CD4-positive, alpha-beta memory T cell (primary cell): Measurements from ENCODE around the gene TROAP. TPM values are rescaled to one million over a fixed set of nuclear protein-coding genes. Genes with fewer than 3 reads are reported as not detected.
"Not testable (repeated sequence)": the region's sequence is repeated elsewhere in the genome, so short reads cannot be mapped to it uniquely, and the experiment has no call there.

Experiments
- CTCF ChIA-PET: fragments of 350-600 bp; sonication (Branson Sonifier 250); formaldehyde crosslinking; loops from one replicate; lab custom pipeline; 2021; ENCODE audit warnings: inconsistent platforms; ENCODE audit not compliant: partially characterized antibody; lab: Charles Lee
- POLR2A ChIA-PET: fragments of 350-600 bp; sonication (Branson Sonifier 250); formaldehyde crosslinking; loops from one replicate; lab custom pipeline; 2021; ENCODE audit not compliant: partially characterized antibody; lab: Charles Lee
- DNase-seq, 5 donors: peaks; one replicate each; pipeline versions ENCODE4 v3.0.0 to v3.0.0-alpha.2; 2020 to 2022; ENCODE audit warnings: mixed read lengths in 1 of 5
- H3K27ac ChIP-seq: one replicate; pipeline ENCODE4 v1.7.0; 2013; ENCODE audit warnings: low read depth, low read length
- H3K27me3 ChIP-seq: 2 replicates; pipeline ENCODE4 v1.7.0; 2013; ENCODE audit warnings: mild to moderate bottlenecking, low read length, moderate library complexity; ENCODE audit not compliant: insufficient read depth
- H3K36me3 ChIP-seq: 2 replicates; pipeline ENCODE4 v1.7.0; 2013; ENCODE audit warnings: mild to moderate bottlenecking, low read length, moderate library complexity; ENCODE audit not compliant: insufficient read depth
- H3K4me1 ChIP-seq: 2 replicates; pipeline ENCODE4 v1.7.0; 2013; ENCODE audit warnings: mild to moderate bottlenecking, low read length, moderate library complexity; ENCODE audit not compliant: insufficient read depth
- H3K4me3 ChIP-seq, 2 donors: one replicate each; pipeline ENCODE4 v1.7.0; 2013; ENCODE audit warnings: low read length in 2 of 2, mild to moderate bottlenecking in 1 of 2
- H3K9me3 ChIP-seq, 2 donors: one replicate each; pipeline ENCODE4 v1.7.0; 2013; ENCODE audit warnings: low read length in 2 of 2, control low read depth in 1 of 2; ENCODE audit not compliant: control insufficient read depth in 1 of 2
- H3K27ac Mint-ChIP-seq, 7 donors: one replicate each; pipeline ENCODE4 v1.8.0; 2020 to 2021; ENCODE audit warnings: mixed read lengths in 7 of 7, mild to moderate bottlenecking in 6 of 7, inconsistent platforms in 3 of 7, moderate library complexity in 3 of 7
- H3K27me3 Mint-ChIP-seq, 2 donors: one replicate each; pipeline ENCODE4 v1.8.0; 2020 to 2021; ENCODE audit warnings: mixed read lengths in 2 of 2
- H3K36me3 Mint-ChIP-seq, 2 donors: one replicate each; pipeline ENCODE4 v1.8.0; 2020 to 2021; ENCODE audit warnings: mixed read lengths in 2 of 2, inconsistent platforms in 1 of 2, mild to moderate bottlenecking in 1 of 2
- H3K4me1 Mint-ChIP-seq, 4 donors: one replicate each; pipeline ENCODE4 v1.8.0; 2020 to 2021; ENCODE audit warnings: mixed read lengths in 4 of 4, mild to moderate bottlenecking in 1 of 4
- H3K4me3 Mint-ChIP-seq, 8 donors: one replicate each; pipeline ENCODE4 v1.8.0; 2020 to 2021; ENCODE audit warnings: mixed read lengths in 8 of 8, mild to moderate bottlenecking in 7 of 8, moderate library complexity in 6 of 8, inconsistent platforms in 3 of 8
- H3K9me3 Mint-ChIP-seq, 8 donors: one replicate each; pipeline ENCODE4 v1.8.0; 2020 to 2021; ENCODE audit warnings: mixed read lengths in 8 of 8, mild to moderate bottlenecking in 5 of 8, inconsistent platforms in 3 of 8, moderate library complexity in 1 of 8
- intact Hi-C: fragments of 100-400 bp; cut with micrococcal nuclease; formaldehyde crosslinking; loops from one replicate; pipeline ENCODE4 v1.15.1; 2023
- polyA plus RNA-seq, 2 donors: library from polyadenylated mRNA; unstranded; fragments of 300-500 nt; fragmentation: Illumina TruSeq; gene quantifications; one replicate each; pipeline ENCODE4 v1.2.3, GENCODE V29; 2021
- total RNA-seq, 2 experiments: library from RNA; stranded (reverse); gene quantifications; one replicate each; pipeline ENCODE4 v1.2.3, GENCODE V29; 2021

TROAP gene
- total and polyA plus RNA-seq, 4 experiments from 2014 or later, result 0.26 to 0.80 (median 0.63) TPM; not detected in 1

- intact Hi-C loops, H3K9me3 Mint-ChIP-seq, H3K9me3 ChIP-seq, H3K27ac ChIP-seq, H3K4me3 Mint-ChIP-seq, H3K4me1 ChIP-seq, H3K36me3 ChIP-seq, H3K27ac Mint-ChIP-seq, POLR2A ChIA-PET, DNase-seq, H3K36me3 Mint-ChIP-seq, H3K4me3 ChIP-seq, H3K27me3 ChIP-seq, H3K4me1 Mint-ChIP-seq: not testable (repeated sequence)
- CTCF ChIA-PET, result interaction anchor here (2.5 kb wide), 1 partner anchor 9 kb away, joined by 10 read pairs; no protein-coding TSS in a partner anchor
- peaks cover 6 to 12% of the 10 kb centered on the region in 2 donors for H3K27me3 Mint-ChIP-seq
Measured at GRCh38 chr12:49280545-49280944, 42.5 kb upstream of the TROAP start.

GRCh38 chr12:49282302-49282701 lies 40.8 kb upstream of the TROAP start:
- H3K27me3 Mint-ChIP-seq, result peaks cover 11 to 17% of the 10 kb centered on the region in 2 donors
- POLR2A ChIA-PET, result no interaction called here
- no peaks in the 10 kb centered on the region for H3K36me3 ChIP-seq

GRCh38 chr12:49282740-49283375 lies 40.2 kb upstream of the TROAP start:
- H3K27me3 ChIP-seq, H3K27ac ChIP-seq, DNase-seq, H3K9me3 ChIP-seq, intact Hi-C loops, H3K27ac Mint-ChIP-seq, POLR2A ChIA-PET, H3K4me1 ChIP-seq, H3K36me3 ChIP-seq, H3K4me1 Mint-ChIP-seq, H3K36me3 Mint-ChIP-seq, H3K4me3 ChIP-seq, H3K4me3 Mint-ChIP-seq, H3K9me3 Mint-ChIP-seq: not testable (repeated sequence)
- CTCF ChIA-PET, result interaction anchor here (0.6 to 1.6 kb wide), 3 partner anchors 22 to 230 kb away, joined by 3 read pairs; no protein-coding TSS in a partner anchor
- H3K27me3 Mint-ChIP-seq, result peaks cover 13 to 19% of the 10 kb centered on the region in 2 donors

More at GRCh38 chr12:49282302-49282701, 40.8 kb upstream of the TROAP start:
- CTCF ChIA-PET, result interaction anchor here (0.6 to 1.6 kb wide), 3 partner anchors 22 to 230 kb away, joined by 3 read pairs; no protein-coding TSS in a partner anchor
- Mint-ChIP-seq H3K36me3 (no peaks in the 10 kb centered on the region), H3K9me3 (no peaks in the 10 kb centered on the region), H3K4me3 (no peak overlapping the region), H3K4me1 (no peaks in the 10 kb centered on the region), H3K27ac (no peak overlapping the region)
- Histone ChIP-seq H3K4me1 (no peaks in the 10 kb centered on the region), H3K27ac (no peak overlapping the region), H3K4me3 (no peak overlapping the region), H3K9me3 (no peaks in the 10 kb centered on the region), H3K27me3 (no peaks in the 10 kb centered on the region)
- intact Hi-C loops, result no loop called here
- no peak for DNase-seq

DNA sequence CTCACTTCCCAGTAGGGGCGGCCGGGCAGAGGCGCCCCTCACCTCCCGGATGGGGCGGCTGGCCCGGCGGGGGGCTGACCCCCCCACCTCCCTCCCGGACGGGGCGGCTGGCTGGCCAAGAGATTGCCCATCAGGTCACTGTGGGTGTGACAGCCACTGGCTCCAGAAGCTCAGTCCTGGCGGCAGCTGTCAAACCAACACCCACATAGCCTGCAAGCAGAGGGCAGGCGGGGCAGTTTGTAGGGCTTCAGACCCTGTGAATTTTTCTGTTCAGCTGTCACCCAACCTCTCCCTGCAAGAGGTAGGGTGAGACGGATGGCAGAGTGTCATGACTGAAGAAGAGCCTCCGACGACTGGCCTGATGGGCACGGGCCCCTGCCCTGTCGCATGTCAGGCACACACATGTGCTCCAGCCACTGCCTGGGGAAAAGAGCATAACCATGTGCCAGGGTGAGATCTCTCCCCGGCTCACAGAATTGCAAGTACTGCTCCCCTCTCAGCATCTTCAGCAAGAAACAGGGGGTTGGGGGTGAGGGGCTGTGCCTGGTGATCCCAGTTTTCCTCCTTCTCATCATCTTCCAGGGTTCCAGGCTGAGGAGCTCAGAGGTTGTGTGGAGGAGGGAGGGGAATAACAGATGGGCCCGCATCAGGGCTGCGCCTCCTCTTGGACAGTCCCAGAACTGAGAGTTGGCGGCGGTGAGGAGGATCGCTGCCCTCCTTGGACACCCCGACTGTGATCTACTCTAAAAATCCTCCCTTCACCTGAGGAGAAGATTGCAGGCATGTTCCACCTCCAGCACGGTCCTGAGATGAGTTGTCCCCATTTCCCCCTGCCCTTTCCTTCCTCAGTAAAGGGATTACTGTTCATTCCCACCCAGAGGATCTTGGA lies 39.3 kb upstream of the TROAP start:
- no peaks in the 10 kb centered on the region for H3K36me3 Mint-ChIP-seq
- H3K9me3 Mint-ChIP-seq, result no peaks in the 10 kb centered on the region
- POLR2A ChIA-PET, result interaction anchor here (0.5 to 0.6 kb wide), 2 partner anchors 17 to 60 kb away, joined by 3 to 6 read pairs; no protein-coding TSS in a partner anchor
- H3K4me3 Mint-ChIP-seq, result no peak overlapping the region
- CTCF ChIA-PET, result interaction anchor here (0.9 to 3.9 kb wide), 4 partner anchors 59 to 230 kb away, joined by 3 to 17 read pairs (median 4); partner anchors contain the start of gene DNAJC22
- Histone ChIP-seq H3K36me3 (no peaks in the 10 kb centered on the region), H3K4me3 (no peak overlapping the region), H3K9me3 (no peaks in the 10 kb centered on the region), H3K27me3 (no peaks in the 10 kb centered on the region), H3K27ac (no peak overlapping the region), H3K4me1 (no peaks in the 10 kb centered on the region)
- peaks cover 19 to 26% of the 10 kb centered on the region in 2 donors for H3K27me3 Mint-ChIP-seq
- no peak for DNase-seq
- H3K4me1 Mint-ChIP-seq, result peaks cover 0 to 4% (median 2%) of the 10 kb centered on the region in 4 donors
- H3K27ac Mint-ChIP-seq, result no peak overlapping the region
- intact Hi-C loops, result no loop called here

DNA sequence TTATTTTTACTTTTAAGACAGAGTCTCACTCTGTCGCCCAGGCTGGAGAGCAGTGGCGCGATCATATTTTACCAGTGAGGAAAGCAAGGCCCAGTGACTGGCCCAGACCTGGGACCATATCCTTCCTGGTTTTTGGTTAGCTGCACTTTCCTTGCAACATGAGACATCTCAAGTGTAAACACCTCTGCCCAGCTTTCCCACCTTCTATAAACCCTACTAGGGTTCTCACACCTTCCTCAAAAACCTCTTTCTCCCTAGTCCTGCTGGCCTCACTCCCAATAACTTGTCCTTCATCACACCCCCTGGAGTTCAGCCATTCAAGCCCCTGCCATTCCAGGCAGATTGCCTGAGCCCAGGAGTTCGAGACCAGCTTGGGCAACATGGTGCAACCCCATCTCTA lies 38.4 kb upstream of the TROAP start:
- ChIA-PET CTCF (interaction anchor here (0.9 to 3.9 kb wide), 5 partner anchors 10 to 229 kb away, joined by 3 to 17 read pairs (median 5); partner anchors contain the start of genes DNAJC22 and PRPH), POLR2A (no interaction called here)
- peaks cover 0 to 4% (median 2%) of the 10 kb centered on the region in 4 donors for H3K4me1 Mint-ChIP-seq
- H3K4me3 Mint-ChIP-seq, result no peak overlapping the region
- no peak overlapping the region for H3K27ac Mint-ChIP-seq
- no peaks in the 10 kb centered on the region for H3K36me3 Mint-ChIP-seq
- DNase-seq, result no peak
- H3K27me3 Mint-ChIP-seq, result peaks cover 19 to 29% of the 10 kb centered on the region in 2 donors
- Histone ChIP-seq H3K9me3 (no peaks in the 10 kb centered on the region), H3K4me3 (no peak overlapping the region), H3K27me3 (no peaks in the 10 kb centered on the region), H3K36me3 (no peaks in the 10 kb centered on the region), H3K27ac (no peak overlapping the region), H3K4me1 (no peaks in the 10 kb centered on the region)
- H3K9me3 Mint-ChIP-seq, result no peaks in the 10 kb centered on the region
- intact Hi-C loops, result no loop called here

DNA sequence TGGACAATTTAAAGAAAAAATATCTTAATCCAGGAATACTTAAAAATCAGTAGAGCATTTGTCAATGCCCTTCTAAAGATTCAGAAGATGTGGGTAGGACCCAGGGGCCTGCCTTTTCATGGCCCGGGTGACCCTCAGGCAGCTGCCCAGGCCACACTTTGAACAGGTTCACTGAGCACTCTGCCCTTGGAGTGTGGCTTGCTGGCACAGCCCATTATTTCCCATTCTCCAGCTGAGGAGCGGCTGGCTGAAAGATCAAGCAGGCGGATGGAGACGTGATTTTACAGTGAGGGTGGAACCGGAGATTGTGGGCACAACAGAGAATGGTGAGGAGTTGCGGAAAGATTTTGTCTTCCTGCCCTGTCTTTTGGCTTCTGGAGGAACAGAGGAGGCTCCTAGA lies 35.2 kb upstream of the TROAP start:
- Mint-ChIP-seq H3K27ac (no peak overlapping the region), H3K4me3 (no peak overlapping the region), H3K36me3 (no peaks in the 10 kb centered on the region), H3K27me3 (peaks cover 19 to 20% of the 10 kb centered on the region in 2 donors), H3K9me3 (no peaks in the 10 kb centered on the region), H3K4me1 (peaks cover 0 to 4% (median 2%) of the 10 kb centered on the region in 4 donors)
- ChIA-PET CTCF (interaction anchor here (0.9 to 7.5 kb wide), 12 partner anchors 7 to 228 kb away, joined by 3 to 70 read pairs (median 12); partner anchors contain the start of genes C1QL4, DNAJC22 and PRPH), POLR2A (interaction anchor here (1.4 kb wide), 1 partner anchor 54 kb away, joined by 6 read pairs; no protein-coding TSS in a partner anchor)
- H3K9me3 ChIP-seq, result no peaks in the 10 kb centered on the region
- H3K27me3 ChIP-seq, result no peaks in the 10 kb centered on the region
- H3K4me3 ChIP-seq, result no peak overlapping the region
- no peak overlapping the region for H3K27ac ChIP-seq
- H3K36me3 ChIP-seq, result no peaks in the 10 kb centered on the region
- no peak for DNase-seq
- no peaks in the 10 kb centered on the region for H3K4me1 ChIP-seq
- intact Hi-C loops, result loop anchor here (1.0 kb wide), 6 partner anchors 8 to 419 kb away; partner anchors contain the start of genes C1QL4 and FMNL3
